Right lung (tissue), 5 donors: Measurements from ENCODE around the gene PRDX5. TPM values are rescaled to one million over a fixed set of nuclear protein-coding genes. Genes with fewer than 3 reads are reported as not detected.
"Not testable (repeated sequence)": the region's sequence is repeated elsewhere in the genome, so short reads cannot be mapped to it uniquely, and the experiment has no call there.

Source experiments
- DNase-seq, 2 donors: peaks; one replicate each; pipeline ENCODE4 v3.0.0-alpha.2; 2013
- polyA plus RNA-seq, 5 donors: library from polyadenylated mRNA; unstranded; fragments of 120-200 nt; gene quantifications; one replicate each; pipeline versions ENCODE4 v1.2.1 to v1.2.3, GENCODE V29; 2013; ENCODE audit warnings: inconsistent platforms in 1 of 5, low replicate concordance in 1 of 5; ENCODE audit not compliant: insufficient read length in 5 of 5, insufficient read depth in 1 of 5

PRDX5 gene
- polyA plus RNA-seq, 5 donors, result 141 to 272 (median 177) TPM

DNA sequence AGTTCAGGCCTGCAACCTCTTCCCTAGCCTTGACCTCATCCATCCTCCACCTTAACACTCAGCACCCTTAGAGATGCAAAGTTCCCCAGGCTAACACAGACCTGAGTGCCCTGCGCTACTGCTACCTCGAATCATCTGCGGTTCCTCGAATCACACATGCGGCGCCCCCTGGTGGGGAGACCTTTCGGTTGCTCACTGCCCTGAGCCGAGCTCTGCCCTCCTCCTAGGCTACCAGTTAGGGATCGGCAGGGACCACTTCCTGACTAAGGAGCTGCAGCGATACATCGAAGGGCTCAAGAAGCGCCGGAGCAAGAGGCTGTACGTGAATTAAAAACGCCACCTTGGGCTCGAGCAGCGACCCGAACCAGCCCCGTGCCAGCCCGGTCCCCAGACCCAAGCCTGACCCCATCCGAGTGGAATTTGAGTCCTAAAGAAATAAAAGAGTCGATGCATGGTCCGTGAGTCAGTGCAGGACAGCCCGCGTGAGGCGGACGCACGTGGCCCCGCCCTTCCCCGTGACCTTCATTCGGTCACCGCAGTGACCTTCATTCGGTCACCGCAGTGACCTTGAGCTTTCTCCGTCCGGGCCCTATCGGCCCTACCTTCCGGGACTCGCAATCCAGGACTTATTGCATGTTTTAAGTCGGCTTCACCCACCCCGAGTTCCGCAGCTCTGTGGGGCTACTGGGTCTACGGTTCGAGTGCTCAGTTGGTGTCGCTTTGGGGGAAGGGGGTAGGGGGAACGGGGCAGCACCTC, 13.4 kb upstream of the PRDX5 start:
- peak; percentile 76 to 79 for DNase-seq

GRCh38 chr11:64305075-64305690, 12.7 kb upstream of the PRDX5 start, which contains the start of gene ESRRA:
ESRRA (plus strand) TSS chr11:64305524; CDS start chr11:64307180, 1,656 bp downstream.
- DNase-seq, result peak; percentile 98 to 99

DNA sequence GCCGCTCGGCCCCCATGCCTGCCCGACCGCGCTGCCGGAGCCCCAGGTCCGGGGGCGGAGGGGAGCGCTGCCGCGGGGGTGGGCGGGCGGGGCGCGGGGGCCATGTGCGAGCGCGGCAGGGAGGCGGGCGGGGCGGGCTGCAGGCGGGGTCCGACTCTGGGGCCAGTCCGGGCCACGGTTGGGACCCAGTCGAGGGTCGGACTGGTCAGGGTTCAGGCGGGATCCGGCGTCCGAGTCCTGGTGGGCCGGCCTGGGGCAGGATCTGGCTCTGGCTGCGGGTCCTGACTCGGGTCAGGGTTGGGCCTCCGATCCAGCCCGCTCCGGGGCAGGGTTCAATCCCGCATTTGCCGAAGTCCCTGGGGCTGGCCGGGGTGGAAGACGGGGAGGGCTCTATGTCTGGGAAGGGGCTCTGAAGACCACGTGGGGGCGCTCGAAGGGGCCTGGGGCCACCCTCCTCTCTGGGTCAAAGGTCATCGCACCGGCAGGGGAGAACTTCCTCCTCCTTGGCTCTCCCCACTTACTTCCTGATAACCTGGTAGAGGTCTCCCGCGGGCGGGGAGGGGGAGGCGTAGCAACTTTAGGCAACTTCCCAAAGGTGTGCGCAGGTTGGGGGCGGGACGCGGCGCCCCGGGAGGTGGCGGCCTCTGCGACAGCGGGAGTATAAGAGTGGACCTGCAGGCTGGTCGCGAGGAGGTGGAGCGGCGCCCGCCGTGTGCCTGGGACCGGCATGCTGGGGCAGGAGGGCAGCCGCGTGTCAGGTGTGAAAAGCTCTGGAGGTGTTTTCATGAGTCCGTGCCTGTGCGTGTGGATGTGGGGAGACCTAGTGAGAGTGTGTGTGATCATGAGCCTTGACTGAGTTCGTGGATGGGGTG, 12.0 kb upstream of the PRDX5 start:
- no peak for DNase-seq

DNA sequence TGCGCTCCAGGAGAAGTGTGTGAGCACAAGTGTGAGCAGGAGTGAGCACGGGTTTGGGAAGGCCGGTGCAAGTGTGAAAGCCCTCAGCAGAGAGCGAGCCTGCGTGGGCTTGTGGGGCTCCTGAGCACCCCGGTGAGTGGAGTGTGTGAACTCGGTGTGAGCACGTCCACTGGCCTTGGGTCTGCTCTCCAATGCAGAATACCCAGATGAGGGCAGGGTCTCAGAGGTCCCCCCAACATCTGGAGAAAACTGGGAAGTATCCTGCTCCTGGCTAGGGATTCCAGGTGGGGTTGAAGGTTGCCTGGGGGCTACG, 11.4 kb upstream of the PRDX5 start:
- DNase-seq, result no peak

- no peak for DNase-seq
These were observed 10.9 kb upstream of the PRDX5 start for GRCh38 chr11:64306876-64307622.

DNA sequence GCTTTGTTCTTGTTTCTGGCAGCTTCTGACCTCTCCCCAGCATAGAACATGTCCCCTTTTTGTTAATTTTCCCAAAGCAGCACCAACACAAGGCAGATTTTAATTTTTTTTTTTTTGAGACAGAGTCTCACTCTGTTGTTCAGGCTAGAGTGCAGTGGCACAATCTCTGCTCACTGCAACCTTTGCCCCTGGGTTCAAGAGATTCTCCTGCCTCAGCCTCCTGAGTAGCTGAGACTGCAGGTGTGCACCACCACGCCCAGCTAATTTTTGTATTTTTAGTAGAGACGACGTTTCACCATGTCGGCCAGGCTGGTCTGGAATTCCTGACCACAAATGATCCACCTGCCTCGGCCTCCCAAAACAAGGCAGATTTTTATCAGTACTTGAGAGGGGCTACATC, 10.1 kb upstream of the PRDX5 start:
- not testable (repeated sequence) for DNase-seq

DNA sequence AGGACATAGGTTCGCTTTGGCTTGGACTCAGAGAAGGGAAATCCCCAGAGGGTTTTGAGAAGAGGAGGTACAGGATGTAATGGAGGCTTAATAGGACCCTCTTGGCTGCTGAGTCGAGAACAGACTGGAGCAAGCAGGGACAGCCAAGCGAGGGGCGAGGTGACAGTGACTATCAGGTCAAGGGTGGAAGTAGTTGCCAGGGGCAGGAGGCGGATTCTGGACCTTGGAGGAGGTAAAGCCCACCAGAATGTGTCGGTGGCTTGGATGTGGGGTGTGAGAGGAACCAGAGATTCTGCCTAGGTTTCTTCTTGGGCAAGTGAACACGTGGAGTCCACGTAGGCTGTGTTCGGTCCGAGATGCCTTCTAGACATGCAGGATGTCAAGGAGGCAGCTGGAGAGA, 5.0 kb upstream of the PRDX5 start:
- no peak for DNase-seq

GRCh38 chr11:64313491-64314145, 4.3 kb upstream of the PRDX5 start:
- no peak for DNase-seq

- no peak for DNase-seq
These were observed 3.6 kb upstream of the PRDX5 start for GRCh38 chr11:64314146-64314804.

GRCh38 chr11:64314805-64315561, 2.9 kb upstream of the PRDX5 start:
- DNase-seq, result no peak

- not testable (repeated sequence) for DNase-seq
These were observed 2.0 kb upstream of the PRDX5 start for GRCh38 chr11:64315667-64316526.

- no peak for DNase-seq
These were observed 1.1 kb upstream of the PRDX5 start for GRCh38 chr11:64316672-64317324.

GRCh38 chr11:64317325-64317960, 478 bp upstream of the PRDX5 start, which contains the start of gene TRMT112:
TRMT112 (minus strand) TSS chr11:64317559; CDS start chr11:64317526, 33 bp downstream.
- peak; percentile 91 to 95 for DNase-seq

DNA sequence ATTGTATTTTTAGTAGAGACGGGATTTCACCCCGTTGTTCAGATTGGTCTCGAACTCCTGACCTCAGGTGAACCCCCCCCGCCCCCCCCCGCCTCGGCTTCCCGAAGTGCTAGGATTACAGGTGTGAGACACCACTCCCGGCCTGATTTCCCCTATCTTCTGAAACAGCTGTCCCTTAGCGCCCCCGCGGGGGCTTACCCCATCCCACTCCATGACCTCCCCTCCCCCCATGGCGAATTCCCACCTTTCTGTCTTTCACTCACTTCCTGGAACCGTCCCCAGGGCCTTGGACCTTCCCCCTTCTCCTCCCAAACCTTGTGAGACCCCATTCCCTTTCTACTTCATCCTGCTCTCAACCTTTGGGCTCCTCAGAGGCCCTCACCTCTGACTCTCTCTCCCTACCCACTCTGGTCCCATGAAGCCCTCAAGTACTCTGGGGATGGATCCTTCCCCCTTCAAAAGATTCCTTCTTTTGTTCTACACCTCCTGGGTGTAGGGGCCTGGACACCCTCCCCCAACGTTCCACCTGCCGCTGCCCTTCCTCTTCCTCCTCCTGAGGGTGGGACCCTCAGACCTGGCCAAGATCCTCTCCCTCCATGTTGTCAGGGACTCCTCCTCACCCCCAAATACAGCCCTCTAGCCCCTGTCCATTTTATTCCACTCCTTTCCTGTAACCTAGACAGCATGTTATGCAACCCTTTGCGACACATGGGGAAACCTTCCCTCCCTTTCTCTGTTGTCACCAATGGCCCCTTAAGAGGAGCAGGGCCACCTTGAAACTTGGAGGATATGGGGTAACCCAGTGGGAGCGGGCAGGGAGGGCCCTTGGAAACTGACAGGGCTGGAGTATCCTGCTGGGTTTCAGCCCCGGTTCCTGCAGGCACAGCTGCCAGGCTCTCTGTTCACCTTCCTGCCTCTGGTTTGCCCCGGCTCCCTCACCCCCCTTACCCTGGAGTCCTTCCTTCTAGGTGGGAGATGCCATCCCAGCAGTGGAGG, 1.1 kb downstream of the PRDX5 start:
- DNase-seq, result no peak

DNA sequence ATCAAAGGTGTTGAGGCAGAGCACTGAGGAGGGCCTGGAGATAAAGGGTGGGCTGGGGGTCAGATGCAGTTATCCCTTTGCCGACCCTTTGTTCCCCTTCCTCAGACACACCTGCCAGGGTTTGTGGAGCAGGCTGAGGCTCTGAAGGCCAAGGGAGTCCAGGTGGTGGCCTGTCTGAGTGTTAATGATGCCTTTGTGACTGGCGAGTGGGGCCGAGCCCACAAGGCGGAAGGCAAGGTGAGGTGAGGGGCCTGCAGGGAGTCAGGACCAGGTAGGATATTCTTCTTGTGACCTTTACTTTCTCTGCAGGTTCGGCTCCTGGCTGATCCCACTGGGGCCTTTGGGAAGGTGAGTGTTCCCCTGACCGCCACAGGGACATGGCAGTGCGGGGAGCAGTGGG, 2.6 kb downstream of the PRDX5 start:
- DNase-seq, result no peak

DNA sequence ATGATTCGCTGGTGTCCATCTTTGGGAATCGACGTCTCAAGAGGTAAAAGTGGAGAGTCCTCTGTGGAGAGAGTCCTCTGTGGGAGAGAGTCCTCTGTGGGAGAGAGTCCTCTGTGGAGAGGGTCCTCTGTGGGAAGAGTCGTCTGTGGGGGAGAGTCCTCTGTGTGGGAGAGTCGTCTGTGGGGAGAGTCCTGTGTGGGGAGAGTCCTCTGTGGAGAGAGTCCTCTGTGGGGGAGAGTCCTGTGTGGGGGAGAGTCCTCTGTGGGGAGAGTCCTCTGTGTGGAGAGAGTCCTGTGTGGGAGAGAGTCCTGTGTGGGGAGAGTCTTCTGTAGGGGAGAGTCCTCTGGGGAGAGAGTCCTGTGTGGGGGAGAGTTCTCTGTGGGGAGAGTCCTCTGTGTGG, 3.1 kb downstream of the PRDX5 start:
- DNase-seq, result no peak
